GM18519 (cell line): ENCODE data around the gene CLEC2B.

ENCODE experiments used
- ATAC-seq: cut with Tn5 transposase; IDR thresholded peaks from one replicate; pipeline ENCODE4 v1.9.1; 2021; ENCODE audit warnings: mild to moderate bottlenecking, moderate library complexity; ENCODE audit not compliant: unreplicated experiment, low FRiP score

Gene CLEC2B

DNA sequence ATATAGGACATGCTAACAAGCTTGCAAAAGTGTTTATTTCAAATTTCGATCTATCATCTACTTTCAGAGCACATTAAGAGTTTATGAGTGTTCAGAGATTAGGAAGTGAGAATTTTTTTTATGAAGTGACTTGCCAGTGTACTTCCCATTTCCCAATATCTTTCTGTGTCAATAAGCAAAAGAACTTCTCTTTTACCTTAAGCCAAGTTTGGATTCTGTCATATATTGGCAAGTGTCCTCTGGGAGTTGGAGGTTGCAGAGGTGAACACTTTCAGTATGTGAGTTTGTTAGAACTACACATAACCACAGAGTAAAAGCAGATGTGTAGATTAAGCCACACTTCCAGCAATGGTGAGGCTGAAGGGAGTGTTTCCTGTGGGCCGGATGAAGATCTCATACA, 58.5 kb downstream of the CLEC2B start:
- no peak for ATAC-seq

DNA sequence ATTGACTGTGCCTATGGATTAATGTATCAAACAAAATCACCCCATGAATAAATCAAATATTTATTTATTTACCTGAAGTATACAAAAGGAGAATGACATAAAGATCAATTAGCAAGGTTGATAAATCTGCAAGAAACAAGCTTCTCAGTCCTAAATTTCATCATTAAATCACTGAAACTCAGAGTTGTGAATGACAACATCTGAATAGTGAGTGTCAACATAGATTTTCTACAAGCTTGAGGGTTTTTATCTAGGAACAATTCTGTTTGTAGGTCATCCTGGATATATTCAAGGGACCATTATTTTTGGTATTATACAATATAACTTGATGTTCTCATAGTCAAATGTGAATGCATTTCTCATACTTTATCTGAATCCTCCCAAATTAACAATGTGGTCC, 59.3 kb downstream of the CLEC2B start:
- ATAC-seq: no peak

GRCh38 chr12:9809338-9809737, 59.8 kb downstream of the CLEC2B start:
- ATAC-seq: no peak

- ATAC-seq: no peak
Measured at GRCh38 chr12:9808504-9808903, 60.6 kb downstream of the CLEC2B start.

DNA sequence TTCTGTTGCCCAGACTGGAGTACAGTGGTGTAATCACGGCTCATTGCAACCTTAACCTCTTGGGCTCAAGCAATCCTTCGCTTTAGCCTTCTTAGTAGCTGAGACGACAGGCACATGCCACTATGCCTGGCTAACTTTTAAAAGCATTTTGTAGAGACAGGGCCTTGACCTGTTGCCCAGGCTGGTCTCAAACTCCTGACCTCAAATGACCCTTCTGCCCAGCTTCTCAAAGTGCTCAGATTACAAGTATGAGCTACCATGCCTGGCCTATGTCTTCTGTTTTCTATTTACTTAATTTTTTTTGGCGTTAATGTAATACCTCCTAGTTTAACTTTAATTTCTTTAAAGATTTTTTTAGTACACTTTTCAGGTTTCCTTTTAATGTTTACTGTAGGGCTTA, 62.4 kb downstream of the CLEC2B start:
- no peak for ATAC-seq

DNA sequence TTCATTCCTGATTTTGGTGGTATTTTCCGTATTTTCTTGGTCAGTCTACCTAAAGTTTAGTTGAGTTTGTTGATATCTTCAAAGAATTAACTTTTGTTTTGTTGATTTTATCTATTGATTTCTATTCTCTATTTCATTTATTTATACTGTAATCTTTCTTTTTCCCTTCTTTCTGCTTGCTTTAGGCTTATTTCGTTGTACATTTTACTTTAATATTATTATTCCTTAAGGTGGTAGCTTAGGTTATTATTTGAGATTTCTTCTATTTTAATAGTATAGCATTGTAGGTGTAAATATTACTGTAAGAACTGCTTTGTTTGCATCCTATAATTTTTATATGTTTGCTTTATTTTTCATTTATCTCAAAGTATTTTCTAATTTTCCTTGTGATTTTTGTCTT, 63.3 kb downstream of the CLEC2B start:
- ATAC-seq: no peak
